ENCODE measurements around the gene EGF.

The EGF gene

GRCh38 chr4:109967798-109968520, 55.3 kb downstream of the EGF start:
- no peaks in the 10 kb centered on the region for H3K36me3 ChIP-seq (ENCODE audit: insufficient read depth, low read depth, low read length)
- H3K4me3 ChIP-seq (ENCODE audit: low read length): no peak overlapping the region
- no peak overlapping the region for H3K27ac ChIP-seq (ENCODE audit: low read length)
- H3K27me3 ChIP-seq (ENCODE audit: insufficient read depth, low read length): no peaks in the 10 kb centered on the region
- peaks cover 7% of the 10 kb centered on the region; the same call in 1 of the 2 replicates for H3K4me1 ChIP-seq (ENCODE audit: insufficient read depth, low read length)
- H3K9ac ChIP-seq (ENCODE audit: low read depth, low read length): no peak overlapping the region
- no peaks in the 10 kb centered on the region for H3K9me3 ChIP-seq (ENCODE audit: insufficient read depth, low read depth, low read length)

DNA sequence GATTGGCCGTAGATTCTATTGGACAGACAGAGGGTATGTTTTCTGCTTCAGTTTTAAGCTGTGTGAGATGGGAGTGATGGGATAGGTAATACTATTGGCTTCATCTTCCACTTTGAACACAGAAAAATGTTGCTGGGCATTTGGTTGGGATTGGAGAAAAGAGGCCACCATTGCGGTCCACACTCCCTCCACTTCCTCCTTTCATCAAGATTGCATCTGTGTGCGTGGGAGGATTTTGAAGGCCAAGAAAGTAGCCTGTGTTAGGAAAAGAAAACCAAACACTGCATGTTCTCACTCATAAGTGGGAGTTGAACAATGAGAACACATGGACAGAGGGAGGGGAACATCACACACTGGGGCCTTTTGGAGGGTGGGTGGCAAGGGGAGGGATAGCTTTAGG, 56.4 kb downstream of the EGF start:
- Histone ChIP-seq H3K4me3 (ENCODE audit: low read length) (no peak overlapping the region), H3K27me3 (ENCODE audit: insufficient read depth, low read length) (no peaks in the 10 kb centered on the region), H3K27ac (ENCODE audit: low read length) (no peak overlapping the region), H3K4me1 (ENCODE audit: insufficient read depth, low read length) (peaks cover 11% of the 10 kb centered on the region; the same call in 1 of the 2 replicates), H3K36me3 (ENCODE audit: insufficient read depth, low read depth, low read length) (no peaks in the 10 kb centered on the region), H3K9ac (ENCODE audit: low read depth, low read length) (no peak overlapping the region), H3K9me3 (ENCODE audit: insufficient read depth, low read depth, low read length) (no peaks in the 10 kb centered on the region)

GRCh38 chr4:109969919-109970318, 57.2 kb downstream of the EGF start:
- Histone ChIP-seq H3K27ac (ENCODE audit: low read length) (no peak overlapping the region), H3K4me1 (ENCODE audit: insufficient read depth, low read length) (peaks cover 11% of the 10 kb centered on the region; the same call in 1 of the 2 replicates), H3K4me3 (ENCODE audit: low read length) (no peak overlapping the region), H3K9me3 (ENCODE audit: insufficient read depth, low read depth, low read length) (no peaks in the 10 kb centered on the region), H3K36me3 (ENCODE audit: insufficient read depth, low read depth, low read length) (no peaks in the 10 kb centered on the region), H3K9ac (ENCODE audit: low read depth, low read length) (no peak overlapping the region), H3K27me3 (ENCODE audit: insufficient read depth, low read length) (no peaks in the 10 kb centered on the region)

GRCh38 chr4:109972786-109973528, 60.3 kb downstream of the EGF start:
- H3K9me3 ChIP-seq (ENCODE audit: insufficient read depth, low read depth, low read length): no peaks in the 10 kb centered on the region
- no peaks in the 10 kb centered on the region for H3K27me3 ChIP-seq (ENCODE audit: insufficient read depth, low read length)
- no peak overlapping the region for H3K9ac ChIP-seq (ENCODE audit: low read depth, low read length)
- H3K36me3 ChIP-seq (ENCODE audit: insufficient read depth, low read depth, low read length): no peaks in the 10 kb centered on the region
- H3K4me3 ChIP-seq (ENCODE audit: low read length): peak overlapping the region; percentile 56
- H3K27ac ChIP-seq (ENCODE audit: low read length): no peak overlapping the region
- H3K4me1 ChIP-seq (ENCODE audit: insufficient read depth, low read length): peaks cover 11% of the 10 kb centered on the region; the same call in 1 of the 2 replicates

DNA sequence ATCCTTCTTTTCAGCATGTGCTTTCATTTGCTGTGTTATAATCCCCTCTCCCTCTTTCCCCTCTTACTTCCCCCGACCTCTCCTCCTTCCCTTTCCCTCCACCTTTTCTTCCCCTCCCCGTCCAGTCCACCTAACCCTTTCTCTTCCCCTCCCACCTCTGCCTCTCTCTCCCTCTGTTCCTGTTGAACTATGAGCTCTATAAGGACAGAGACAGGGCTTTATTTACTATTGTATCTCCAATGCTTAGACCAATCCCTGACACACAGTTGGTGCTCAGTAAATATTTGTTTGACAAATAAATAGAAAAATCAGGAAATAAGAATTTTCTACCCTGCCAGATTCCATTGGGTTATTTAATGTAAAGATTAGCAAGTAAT, 60.8 kb downstream of the EGF start:
- Histone ChIP-seq H3K4me3 (ENCODE audit: low read length) (peak overlapping the region; percentile 56), H3K4me1 (ENCODE audit: insufficient read depth, low read length) (peaks cover 11% of the 10 kb centered on the region; the same call in 1 of the 2 replicates), H3K27ac (ENCODE audit: low read length) (no peak overlapping the region), H3K36me3 (ENCODE audit: insufficient read depth, low read depth, low read length) (no peaks in the 10 kb centered on the region), H3K9ac (ENCODE audit: low read depth, low read length) (no peak overlapping the region), H3K9me3 (ENCODE audit: insufficient read depth, low read depth, low read length) (no peaks in the 10 kb centered on the region), H3K27me3 (ENCODE audit: insufficient read depth, low read length) (no peaks in the 10 kb centered on the region)

DNA sequence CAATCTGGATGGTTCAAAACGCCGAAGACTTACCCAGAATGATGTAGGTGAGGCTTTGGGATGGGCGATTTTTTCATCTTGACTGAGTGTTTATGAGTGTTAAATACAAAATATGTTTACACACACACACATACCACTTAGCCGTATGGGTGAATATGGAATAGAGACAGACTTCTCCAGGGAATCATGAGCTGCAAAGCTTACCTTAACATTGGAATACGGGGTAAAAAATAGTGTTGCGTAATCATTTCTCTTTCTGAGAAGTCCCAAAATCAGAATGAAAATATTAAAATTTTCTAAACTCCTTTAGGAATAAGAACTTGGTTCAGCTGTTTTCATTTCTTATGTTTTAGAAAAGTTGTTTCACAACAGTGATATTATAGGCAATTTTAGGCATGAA, 63.5 kb downstream of the EGF start:
- H3K4me3 ChIP-seq (ENCODE audit: low read length): no peak overlapping the region
- no peaks in the 10 kb centered on the region for H3K9me3 ChIP-seq (ENCODE audit: insufficient read depth, low read depth, low read length)
- peaks cover 16% of the 10 kb centered on the region for H3K4me1 ChIP-seq (ENCODE audit: insufficient read depth, low read length)
- no peaks in the 10 kb centered on the region for H3K36me3 ChIP-seq (ENCODE audit: insufficient read depth, low read depth, low read length)
- no peak overlapping the region for H3K9ac ChIP-seq (ENCODE audit: low read depth, low read length)
- no peaks in the 10 kb centered on the region for H3K27me3 ChIP-seq (ENCODE audit: insufficient read depth, low read length)
- no peak overlapping the region for H3K27ac ChIP-seq (ENCODE audit: low read length)

- H3K9me3 ChIP-seq (ENCODE audit: insufficient read depth, low read depth, low read length): no peaks in the 10 kb centered on the region
- H3K9ac ChIP-seq (ENCODE audit: low read depth, low read length): no peak overlapping the region
- H3K27ac ChIP-seq (ENCODE audit: low read length): no peak overlapping the region
- no peak overlapping the region for H3K4me3 ChIP-seq (ENCODE audit: low read length)
- H3K36me3 ChIP-seq (ENCODE audit: insufficient read depth, low read depth, low read length): no peaks in the 10 kb centered on the region
- no peaks in the 10 kb centered on the region for H3K27me3 ChIP-seq (ENCODE audit: insufficient read depth, low read length)
- peaks cover 10% of the 10 kb centered on the region for H3K4me1 ChIP-seq (ENCODE audit: insufficient read depth, low read length)
These were observed 65.3 kb downstream of the EGF start for GRCh38 chr4:109977854-109978501.

- Histone ChIP-seq H3K9me3 (ENCODE audit: insufficient read depth, low read depth, low read length) (no peaks in the 10 kb centered on the region), H3K4me3 (ENCODE audit: low read length) (no peak overlapping the region), H3K36me3 (ENCODE audit: insufficient read depth, low read depth, low read length) (no peaks in the 10 kb centered on the region), H3K27ac (ENCODE audit: low read length) (no peak overlapping the region), H3K9ac (ENCODE audit: low read depth, low read length) (no peak overlapping the region), H3K4me1 (ENCODE audit: insufficient read depth, low read length) (peaks cover 5% of the 10 kb centered on the region), H3K27me3 (ENCODE audit: insufficient read depth, low read length) (no peaks in the 10 kb centered on the region)
These were observed 66.2 kb downstream of the EGF start for GRCh38 chr4:109978704-109979454.

- no peaks in the 10 kb centered on the region for H3K27me3 ChIP-seq (ENCODE audit: insufficient read depth, low read length)
- H3K4me1 ChIP-seq (ENCODE audit: insufficient read depth, low read length): peaks cover 5% of the 10 kb centered on the region
- no peaks in the 10 kb centered on the region for H3K9me3 ChIP-seq (ENCODE audit: insufficient read depth, low read depth, low read length)
- H3K36me3 ChIP-seq (ENCODE audit: insufficient read depth, low read depth, low read length): no peaks in the 10 kb centered on the region
- no peak overlapping the region for H3K9ac ChIP-seq (ENCODE audit: low read depth, low read length)
- no peak overlapping the region for H3K27ac ChIP-seq (ENCODE audit: low read length)
- H3K4me3 ChIP-seq (ENCODE audit: low read length): no peak overlapping the region
These were observed 67.4 kb downstream of the EGF start for GRCh38 chr4:109979920-109980717.

DNA sequence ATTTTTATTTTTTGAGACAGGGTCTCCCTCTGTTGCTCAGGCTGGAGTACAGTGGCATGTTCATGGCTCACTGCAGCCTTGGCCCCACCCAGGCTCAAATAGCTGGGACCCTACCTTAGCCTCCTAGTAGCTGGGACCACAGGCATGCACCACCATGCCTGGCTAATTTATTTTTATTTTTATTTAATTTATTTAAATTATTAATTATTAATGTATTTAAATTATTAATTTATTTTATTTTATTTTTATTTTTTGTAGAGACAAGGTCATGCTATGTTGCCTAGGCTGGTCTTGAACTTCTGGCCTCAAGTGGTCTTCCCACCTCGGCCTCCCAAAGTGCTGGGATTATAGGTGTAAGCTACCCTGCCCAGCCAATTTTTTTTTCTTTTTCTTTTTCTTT, 69.3 kb downstream of the EGF start:
- H3K9me3 ChIP-seq (ENCODE audit: insufficient read depth, low read depth, low read length): no peaks in the 10 kb centered on the region
- peaks cover 10% of the 10 kb centered on the region for H3K4me1 ChIP-seq (ENCODE audit: insufficient read depth, low read length)
- no peak overlapping the region for H3K27ac ChIP-seq (ENCODE audit: low read length)
- no peaks in the 10 kb centered on the region for H3K27me3 ChIP-seq (ENCODE audit: insufficient read depth, low read length)
- H3K9ac ChIP-seq (ENCODE audit: low read depth, low read length): no peak overlapping the region
- no peak overlapping the region for H3K4me3 ChIP-seq (ENCODE audit: low read length)
- H3K36me3 ChIP-seq (ENCODE audit: insufficient read depth, low read depth, low read length): no peaks in the 10 kb centered on the region

DNA sequence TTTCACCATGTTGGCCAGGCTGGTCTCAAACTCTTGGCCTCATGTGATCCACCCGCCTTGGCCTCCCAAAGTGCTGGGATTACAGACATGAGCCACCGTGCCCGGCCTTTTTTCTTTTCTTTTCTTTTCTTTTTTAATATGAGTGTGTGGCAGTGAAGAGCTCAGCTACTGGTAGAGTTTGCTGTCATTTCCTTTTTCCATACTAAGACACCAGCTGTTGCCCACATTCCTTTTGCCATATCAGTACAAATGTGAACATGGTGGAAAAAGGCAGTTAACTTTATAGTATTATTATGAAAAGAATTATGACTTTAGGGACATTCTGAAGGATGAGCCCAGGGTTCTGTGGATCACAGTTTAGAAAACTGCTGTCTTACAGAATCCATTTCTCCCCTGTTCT, 69.8 kb downstream of the EGF start:
- no peak overlapping the region for H3K9ac ChIP-seq (ENCODE audit: low read depth, low read length)
- peaks cover 10% of the 10 kb centered on the region for H3K4me1 ChIP-seq (ENCODE audit: insufficient read depth, low read length)
- H3K27me3 ChIP-seq (ENCODE audit: insufficient read depth, low read length): no peaks in the 10 kb centered on the region
- H3K4me3 ChIP-seq (ENCODE audit: low read length): no peak overlapping the region
- no peaks in the 10 kb centered on the region for H3K9me3 ChIP-seq (ENCODE audit: insufficient read depth, low read depth, low read length)
- no peaks in the 10 kb centered on the region for H3K36me3 ChIP-seq (ENCODE audit: insufficient read depth, low read depth, low read length)
- no peak overlapping the region for H3K27ac ChIP-seq (ENCODE audit: low read length)
